Adrenal gland (tissue), 19 donors: Measurements from ENCODE around the gene VIPR2. TPM values are rescaled to one million over a fixed set of nuclear protein-coding genes. Genes with fewer than 3 reads are reported as not detected.

ENCODE experiments used
- DNase-seq, 7 donors: peaks; one replicate each; pipeline ENCODE4 v3.0.0-alpha.2; 2019 to 2020
- H3K27ac ChIP-seq, 5 donors: fragments of 200-600 bp; sonication (generic) in 4 of 5; 1 replicate in 3 of 5; 2 replicates in 2 of 5; pipeline versions ENCODE4 v1.5.1 to v1.8.0; 2016 to 2020; ENCODE audit warnings: mild to moderate bottlenecking in 1 of 5
- H3K27me3 ChIP-seq: fragments of 200-600 bp; 2 replicates; pipeline ENCODE4 v1.8.0; 2021
- H3K36me3 ChIP-seq, 2 donors: fragments of 200-600 bp; replicated peaks in 1 of 2; 1 replicate in 1 of 2; 2 replicates in 1 of 2; pipeline versions ENCODE4 v1.5.1 to v1.8.0; 2018 to 2022
- H3K4me1 ChIP-seq, 2 donors: fragments of 200-600 bp; replicated peaks in 1 of 2; 1 replicate in 1 of 2; 2 replicates in 1 of 2; pipeline versions ENCODE4 v1.5.1 to v1.8.0; 2018 to 2021
- H3K4me3 ChIP-seq, 4 donors: fragments of 200-600 bp; sonication (generic) in 3 of 4; one replicate each; pipeline ENCODE4 v1.5.1; 2016 to 2018
- H3K9me3 ChIP-seq, 3 donors: fragments of 200-600 bp; sonication (generic) in 1 of 3; replicated peaks in 1 of 3; 1 replicate in 2 of 3; 2 replicates in 1 of 3; pipeline versions ENCODE4 v1.5.1 to v1.8.0; 2016 to 2021
- CTCF ChIP-seq, 6 experiments: fragments of 450-650 bp in 4 of 6; fragments of 200-600 bp in 2 of 6; sonication (generic) in 1 of 6; IDR thresholded peaks; 1 replicate in 5 of 6; 2 replicates in 1 of 6; pipeline versions ENCODE4 v1.5.1 to v1.8.0; 2016 to 2021; ENCODE audit warnings: antibody characterized with exemption in 6 of 6, mild to moderate bottlenecking in 2 of 6, moderate library complexity in 1 of 6
- POLR2A ChIP-seq, 2 donors: fragments of 450-650 bp; IDR thresholded peaks; one replicate each; pipeline ENCODE4 v1.6.1; 2017; ENCODE audit warnings: antibody characterized with exemption in 2 of 2, mild to moderate bottlenecking in 2 of 2, moderate library complexity in 1 of 2
- WGBS, 4 donors: extraction: QIAGEN DNeasy Blood & Tissue Kit in 2 of 4; methylation state at CpG; one replicate each; pipeline versions ENCODE4 v1.1.5 to v1.1.7; 2013 to 2017; 5-methylcytosine and 5-hydroxymethylcytosine counted together
- intact Hi-C, 2 donors: fragments of 100-400 bp; cut with DNase I; formaldehyde crosslinking; loops; one replicate each; pipeline versions ENCODE4 v1.14.1 to v1.15.0; 2022 to 2023
- long read RNA-seq, 10 donors: library from polyadenylated mRNA in 3 of 10; unstranded in 2 of 10; stranded (forward) in 1 of 10; transcript quantifications; one replicate each; pipeline ENCODE4 v2.0.0 and lab custom pipeline, GENCODE V29; 2021 to 2026
- polyA plus RNA-seq, 3 donors: library from polyadenylated mRNA; stranded (reverse); fragments of 200-250 nt in 2 of 3; fragments of 350-450 nt in 1 of 3; fragmentation: Illumina TruSeq in 1 of 3; extraction: RNeasy Lipid Tissue Mini Kit (QIAGEN cat#74804) in 1 of 3; gene quantifications; one replicate each; pipeline ENCODE4 v1.2.3, GENCODE V29; 2013 to 2014
- total RNA-seq, 9 donors: library from RNA; depleted of rRNA in 4 of 9; stranded (reverse); fragments of >200 nt in 4 of 9; fragments of 120-200 nt in 1 of 9; fragmentation: NEBNext Ultra II Directional in 1 of 9; extraction: Animal tissue kit (Norgen Biotek cat#: 25700) in 1 of 9; gene quantifications; one replicate each; pipeline versions ENCODE4 v1.1.0 to v1.2.4, GENCODE V29; 2013 to 2023
- donor health status: healthy with polysubstance abuse.
- donor health status: Bipolar disorder and iron deficiency.
- donor health status: DM: yes; HTN: yes; CAD: no.
- donor health status: DM: no; HTN: no; CAD: no.
- donor health status: DM: no; HTN: no; CAD: no.
- donor health status: DM: yes; HTN: yes; CAD: no.

Gene VIPR2
- total RNA-seq (1 to 10 TPM in 5 of 9 donors, under 1 TPM in 4; 0.06 to 3.8 (median 1.2) TPM), polyA plus RNA-seq (under 1 TPM; 0.07 to 0.97 (median 0.64) TPM)
- long read RNA-seq, donor 1 = 0 reads
- long read RNA-seq, donor 2 = 0 reads
- long read RNA-seq, donor 3 = 0 reads
- long read RNA-seq, donor 4 = 0 reads
- long read RNA-seq, donor 5, partial matches to known transcripts = 0 of 1 reads
- long read RNA-seq, donor 5, other reads (novel, unspliced or antisense) = 0 of 1 reads
- long read RNA-seq, donor 6, partial matches to known transcripts = 0 of 1 reads
- long read RNA-seq, donor 6, other reads (novel, unspliced or antisense) = 1 of 1 reads
- long read RNA-seq, donor 7 = 0 reads
- long read RNA-seq, donor 8 = 0 reads
- long read RNA-seq, donor 9 = 0 reads
- long read RNA-seq, donor 10 = 0 reads

- no peak for DNase-seq
- Histone ChIP-seq H3K27me3 (peaks cover 37% of the 10 kb centered on the region), H3K36me3 (no peaks in the 10 kb centered on the region), H3K27ac (no peak within 1 kb of the TSS), H3K9me3 (no peaks in the 10 kb centered on the region), H3K4me3 (peak within 1 kb of the TSS in 1 of 4 donors; percentile 57), H3K4me1 (peaks cover 0 to 14% of the 10 kb centered on the region in 2 donors)
- 0 to 2% (median 1%) methylated on average over 7 to 80 of the region's 88 CpGs for WGBS, 4 donors
- TF ChIP-seq CTCF (IDR thresholded peaks at IDR 0.05) (no peak), POLR2A (IDR thresholded peaks at IDR 0.05) (no peak)
- intact Hi-C loops = no loop called here
Measured at GRCh38 chr7:159144758-159145489, at the start of gene VIPR2. TSS of gene VIPR2 (minus strand) at chr7:159144867. CDS start at chr7:159144771, 96 bp downstream.

- 57 to 77% (median 69%) methylated on average over 4 of the region's 4 CpGs for WGBS, 4 donors
- intact Hi-C loops = no loop called here
- TF ChIP-seq CTCF (IDR thresholded peaks at IDR 0.05) (no peak), POLR2A (IDR thresholded peaks at IDR 0.05) (no peak)
- no peaks in the 10 kb centered on the region for H3K36me3 ChIP-seq
- H3K4me3 ChIP-seq = no peak overlapping the region
- no peaks in the 10 kb centered on the region for H3K27me3 ChIP-seq
- no peaks in the 10 kb centered on the region for H3K9me3 ChIP-seq
- peaks cover 8 to 14% of the 10 kb centered on the region in 2 donors for H3K4me1 ChIP-seq
- no peak for DNase-seq
- no peak overlapping the region for H3K27ac ChIP-seq
Measured at GRCh38 chr7:159193543-159194090, 49.0 kb upstream of the VIPR2 start.

- Histone ChIP-seq H3K4me1 (peaks cover 8 to 14% of the 10 kb centered on the region in 2 donors), H3K4me3 (no peak overlapping the region), H3K36me3 (no peaks in the 10 kb centered on the region), H3K27ac (no peak overlapping the region), H3K27me3 (no peaks in the 10 kb centered on the region), H3K9me3 (no peaks in the 10 kb centered on the region)
- intact Hi-C loops = no loop called here
- TF ChIP-seq CTCF (IDR thresholded peaks at IDR 0.05) = no peak
- no peak for TF ChIP-seq POLR2A (IDR thresholded peaks at IDR 0.05)
- DNase-seq = no peak
- 68 to 81% (median 76%) methylated on average over 12 to 13 of the region's 13 CpGs for WGBS, 4 donors
Measured at GRCh38 chr7:159192725-159193453, 48.2 kb upstream of the VIPR2 start.

- Histone ChIP-seq H3K4me3 (no peak overlapping the region), H3K27me3 (no peaks in the 10 kb centered on the region), H3K4me1 (peaks cover 8 to 14% of the 10 kb centered on the region in 2 donors), H3K9me3 (no peaks in the 10 kb centered on the region), H3K36me3 (no peaks in the 10 kb centered on the region), H3K27ac (no peak overlapping the region)
- intact Hi-C loops = no loop called here
- DNase-seq = no peak
- WGBS, 4 donors = 79 to 89% (median 85%) methylated on average over 3 of the region's 3 CpGs
- TF ChIP-seq CTCF (IDR thresholded peaks at IDR 0.05) (no peak), POLR2A (IDR thresholded peaks at IDR 0.05) (no peak)
Measured at GRCh38 chr7:159192013-159192412, 47.3 kb upstream of the VIPR2 start.
